Dedifferentiated amniotic fluid mesenchymal stem cell (primary cell): ENCODE results near the gene GREM2.

Source experiments
- DNase-seq: peaks from one replicate; pipeline ENCODE4 v3.0.0-alpha.2; 2016; ENCODE audit errors: extremely low spot score

Gene GREM2

GRCh38 chr1:240562111-240562590 is 49.8 kb downstream of the GREM2 start:
- DNase-seq = no peak

GRCh38 chr1:240559781-240560180 is 52.2 kb downstream of the GREM2 start:
- no peak for DNase-seq

GRCh38 chr1:240555524-240555923 is 56.4 kb downstream of the GREM2 start:
- DNase-seq = no peak

- no peak for DNase-seq
Measured at GRCh38 chr1:240553351-240553750, 58.6 kb downstream of the GREM2 start.

- no peak for DNase-seq
Measured at GRCh38 chr1:240539769-240540414, 72.1 kb downstream of the GREM2 start.

GRCh38 chr1:240538776-240539430 is 73.1 kb downstream of the GREM2 start:
- DNase-seq = no peak

GRCh38 chr1:240533154-240533780 is 78.7 kb downstream of the GREM2 start:
- DNase-seq = no peak

GRCh38 chr1:240528591-240528990 is 83.4 kb downstream of the GREM2 start:
- DNase-seq = no peak

- no peak for DNase-seq
Measured at GRCh38 chr1:240527086-240527485, 84.9 kb downstream of the GREM2 start.

GRCh38 chr1:240526312-240526711 is 85.6 kb downstream of the GREM2 start:
- DNase-seq = no peak

GRCh38 chr1:240524356-240525069 is 87.4 kb downstream of the GREM2 start:
- DNase-seq = no peak

GRCh38 chr1:240522122-240522822 is 89.7 kb downstream of the GREM2 start:
- DNase-seq = no peak

GRCh38 chr1:240517891-240518290 is 94.1 kb downstream of the GREM2 start:
- DNase-seq = no peak

- no peak for DNase-seq
Measured at GRCh38 chr1:240516069-240516468, 95.9 kb downstream of the GREM2 start.

- DNase-seq = no peak
Measured at GRCh38 chr1:240515505-240515904, 96.5 kb downstream of the GREM2 start.

GRCh38 chr1:240511789-240512188 is 100.2 kb downstream of the GREM2 start:
- DNase-seq = no peak

- DNase-seq = peak; percentile 31
Measured at GRCh38 chr1:240508950-240509349, 103.0 kb downstream of the GREM2 start.

- peak; percentile 24 for DNase-seq
Measured at GRCh38 chr1:240508201-240508600, 103.8 kb downstream of the GREM2 start.

- DNase-seq = no peak
Measured at GRCh38 chr1:240506176-240506575, 105.8 kb downstream of the GREM2 start.

- DNase-seq = no peak
Measured at GRCh38 chr1:240503558-240503957, 108.4 kb downstream of the GREM2 start.

- DNase-seq = no peak
Measured at GRCh38 chr1:240503036-240503435, 108.9 kb downstream of the GREM2 start.

GRCh38 chr1:240501115-240501514 is 110.8 kb downstream of the GREM2 start:
- no peak for DNase-seq
